HepG2 (cell line): ENCODE data around the gene MSI2. TPM values are rescaled to one million over a fixed set of nuclear protein-coding genes. Genes with fewer than 3 reads are reported as not detected.
A peak's percentile ranks its signal among the peaks of the same experiment; 100 is the strongest.

Experiments used
- ATF6 ChIP-seq: sonication (generic); formaldehyde crosslinking; conservative IDR thresholded peaks from 2 replicates; pipeline ENCODE4 v1.4.0; 2020; ENCODE audit warnings: missing genetic modification reagents
- DDIT3 ChIP-seq: sonication (generic); formaldehyde crosslinking; IDR thresholded peaks from 2 replicates; pipeline ENCODE4 v1.4.0; 2020; ENCODE audit warnings: mild to moderate bottlenecking, missing genetic modification reagents
- FOSL2 ChIP-seq: sonication (generic); formaldehyde crosslinking; IDR thresholded peaks from 2 replicates; pipeline ENCODE4 v1.4.0; 2020; ENCODE audit warnings: missing genetic modification reagents
- GTF2F1 ChIP-seq: fragments of 150-350 bp; IDR thresholded peaks from 2 replicates; pipeline ENCODE4 v1.6.1; 2014; ENCODE audit warnings: low read length
- KDM5A ChIP-seq: fragments of 200-600 bp; sonication (generic); IDR thresholded peaks from 2 replicates; pipeline ENCODE4 v1.7.0; 2018; ENCODE audit warnings: antibody characterized with exemption, mild to moderate bottlenecking, low read length, borderline replicate concordance
- NCOR1 ChIP-seq: fragments of 200-600 bp; sonication (generic); IDR thresholded peaks from 2 replicates; pipeline ENCODE4 v1.7.0; 2017; ENCODE audit warnings: antibody characterized with exemption, low read length, borderline replicate concordance
- NR2F2 ChIP-seq: IDR thresholded peaks from 2 replicates; pipeline ENCODE4 v1.6.1; 2012; ENCODE audit warnings: low read depth, inconsistent platforms, borderline replicate concordance
- PLSCR1 ChIP-seq: sonication (generic); formaldehyde crosslinking; IDR thresholded peaks from 2 replicates; pipeline ENCODE4 v1.5.0; 2020; ENCODE audit warnings: missing genetic modification reagents, mild to moderate bottlenecking, borderline replicate concordance
- RBFOX2 ChIP-seq: fragments of 200-400 bp; formaldehyde crosslinking; IDR thresholded peaks from 2 replicates; pipeline ENCODE4 v1.6.1; 2017; ENCODE audit warnings: low read depth, mild to moderate bottlenecking, low read length
- SKIL ChIP-seq: sonication (generic); formaldehyde crosslinking; IDR thresholded peaks from 2 replicates; pipeline ENCODE4 v1.8.0; 2022; ENCODE audit warnings: missing genetic modification reagents, mild to moderate bottlenecking, moderate library complexity, borderline replicate concordance
- SNRNP70 ChIP-seq: fragments of 200-400 bp; formaldehyde crosslinking; IDR thresholded peaks from 2 replicates; pipeline ENCODE4 v1.6.1; 2017; ENCODE audit warnings: mild to moderate bottlenecking, low read depth, low read length, moderate library complexity
- ZBTB8A ChIP-seq: sonication (generic); formaldehyde crosslinking; IDR thresholded peaks from 2 replicates; pipeline ENCODE4 v1.4.0; 2020; ENCODE audit warnings: mild to moderate bottlenecking, low read depth, missing genetic modification reagents, borderline replicate concordance
- ZNF562 ChIP-seq: sonication (generic); formaldehyde crosslinking; IDR thresholded peaks from 2 replicates; pipeline ENCODE4 v1.8.0; 2022; ENCODE audit warnings: missing genetic modification reagents, borderline replicate concordance
- ZNF609 ChIP-seq: sonication (generic); formaldehyde crosslinking; IDR thresholded peaks from 2 replicates; pipeline ENCODE4 v1.4.0; 2020; ENCODE audit warnings: mild to moderate bottlenecking, missing genetic modification reagents, borderline replicate concordance
- ZNF616 ChIP-seq: sonication (generic); formaldehyde crosslinking; IDR thresholded peaks from 2 replicates; pipeline ENCODE4 v1.5.0; 2020; ENCODE audit warnings: low read depth, mild to moderate bottlenecking, missing genetic modification reagents
- ZNF75D ChIP-seq: sonication (generic); formaldehyde crosslinking; IDR thresholded peaks from 2 replicates; pipeline ENCODE4 v1.8.1; 2023; ENCODE audit warnings: missing genetic modification reagents, mild to moderate bottlenecking, borderline replicate concordance
- ZNF766 ChIP-seq: sonication (generic); formaldehyde crosslinking; IDR thresholded peaks from 2 replicates; pipeline ENCODE4 v1.5.0; 2020; ENCODE audit warnings: missing genetic modification reagents, borderline replicate concordance
- ZNF816 ChIP-seq: sonication (generic); formaldehyde crosslinking; IDR thresholded peaks from 2 replicates; pipeline ENCODE4 v1.8.0; 2022; ENCODE audit warnings: missing genetic modification reagents, mild to moderate bottlenecking, borderline replicate concordance
- polyA plus RNA-seq, 8 experiments: library from polyadenylated mRNA; depleted of rRNA in 3 of 8; stranded (reverse) in 7 of 8; unstranded in 1 of 8; fragments of >200 nt; fragmentation: Illumina TruSeq in 4 of 8; extraction: Trizol in 4 of 8; gene quantifications; 2 replicates each; pipeline versions ENCODE4 v1.2.1 to v1.2.3, GENCODE V29; 2011 to 2016; ENCODE audit warnings: low read depth in 4 of 8, missing spikeins in 1 of 8, mixed read lengths in 1 of 8; ENCODE audit not compliant: insufficient read depth in 1 of 8
- total RNA-seq, 5 experiments: library from RNA; depleted of rRNA; stranded (reverse); fragments of >200 nt; fragmentation: Illumina TruSeq; extraction: Trizol; gene quantifications; 2 replicates each; pipeline ENCODE4 v1.2.3, GENCODE V29; 2016; ENCODE audit warnings: low read depth in 1 of 5
- TF ChIP-seq, protein P1 (sequence below): sonication (generic); formaldehyde crosslinking; IDR thresholded peaks from 2 replicates; pipeline ENCODE4 v1.4.0; 2020; ENCODE audit warnings: missing genetic modification reagents, low read depth, mild to moderate bottlenecking, borderline replicate concordance

Gene MSI2
- total and polyA plus RNA-seq, 2 of the 13 experiments (the other 11 are each of a cell fraction or from before 2014, with no cell fraction given): 77.5 to 78.4 TPM

- TF ChIP-seq SNRNP70: no peak
- TF ChIP-seq ZNF766 (CRISPR knock-in tag): no peak
- TF ChIP-seq ZNF816 (CRISPR knock-in tag): no peak
- no peak for TF ChIP-seq ZBTB8A
- no peak for TF ChIP-seq ZNF609 (CRISPR knock-in tag)
- TF ChIP-seq ATF6 (CRISPR knock-in tag): 0 out of 2 replicates have a peak, but pooled peaks have one; percentile 75
- TF ChIP-seq DDIT3 (CRISPR knock-in tag): no peak
- no peak for TF ChIP-seq ZNF75D (CRISPR knock-in tag)
- TF ChIP-seq NCOR1: no peak
- no peak for TF ChIP-seq KDM5A
- TF ChIP-seq ZNF562 (CRISPR knock-in tag): no peak
- TF ChIP-seq, protein P1, sequence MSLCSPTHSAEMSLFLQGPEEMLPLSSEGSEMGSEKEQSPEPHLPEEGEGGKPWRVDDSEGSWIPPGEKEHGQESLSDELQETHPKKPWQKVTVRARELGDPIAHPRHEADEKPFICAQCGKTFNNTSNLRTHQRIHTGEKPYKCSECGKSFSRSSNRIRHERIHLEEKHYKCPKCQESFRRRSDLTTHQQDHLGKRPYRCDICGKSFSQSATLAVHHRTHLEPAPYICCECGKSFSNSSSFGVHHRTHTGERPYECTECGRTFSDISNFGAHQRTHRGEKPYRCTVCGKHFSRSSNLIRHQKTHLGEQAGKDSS: no peak
- no peak for TF ChIP-seq GTF2F1
- TF ChIP-seq FOSL2 (CRISPR knock-in tag): peak; percentile 90
- TF ChIP-seq NR2F2: peak; percentile 54; the same call in 1 of the 2 replicates
- no peak for TF ChIP-seq RBFOX2
- TF ChIP-seq SKIL: no peak
- TF ChIP-seq PLSCR1 (CRISPR knock-in tag): no peak
- no peak for TF ChIP-seq ZNF616 (CRISPR knock-in tag)
These were observed 120.8 kb downstream of the MSI2 start (continued) for GRCh38 chr17:57377094-57377493.
